Right lobe of liver (tissue), 4 donors: ENCODE data around the gene TERF2IP.

Source experiments
- CTCF ChIP-seq, 4 donors: fragments of 200-600 bp in 3 of 4; fragments of 450-650 bp in 1 of 4; IDR thresholded peaks; one replicate each; pipeline versions ENCODE4 v1.5.1 to v1.8.0; 2016 to 2022; ENCODE audit warnings: antibody characterized with exemption in 4 of 4, mild to moderate bottlenecking in 2 of 4
- POLR2A ChIP-seq: fragments of 450-650 bp; IDR thresholded peaks from one replicate; pipeline ENCODE4 v1.6.1; 2017; ENCODE audit warnings: antibody characterized with exemption, mild to moderate bottlenecking
- donor health status: DM: no; HTN: no; CAD: no.
- donor health status: DM: no; HTN: no; CAD: no.
- donor health status: DM: no; HTN: yes; CAD: no.

- no peak for TF ChIP-seq CTCF (IDR thresholded peaks at IDR 0.05)
- TF ChIP-seq POLR2A = no peak
Measured at GRCh38 chr16:75697571-75697970, 50.0 kb downstream of the TERF2IP start.
